OCI-LY1 (cell line): ENCODE data around the gene GPRIN2.

Experiments used
- H2AFZ ChIP-seq: fragments of 200-600 bp; sonication (generic), shearing (Covaris generic); 2 replicates; pipeline ENCODE4 v1.6.0; 2014; ENCODE audit warnings: antibody characterized with exemption, mild to moderate bottlenecking, low read length
- H3F3A ChIP-seq: fragments of 200-600 bp; sonication (generic), shearing (Covaris generic); 2 replicates; pipeline ENCODE4 v1.6.0; 2014; ENCODE audit warnings: mild to moderate bottlenecking, antibody characterized with exemption, low read length, moderate library complexity; ENCODE audit not compliant: insufficient read depth
- H3K27ac ChIP-seq: fragments of 200-600 bp; sonication (generic); 2 replicates; pipeline ENCODE4 v1.5.1; 2014; ENCODE audit warnings: low read length, mixed run types, mild to moderate bottlenecking, low read depth; ENCODE audit not compliant: poor library complexity, severe bottlenecking
- H3K27me3 ChIP-seq: fragments of 200-600 bp; sonication (generic); 2 replicates; pipeline ENCODE4 v1.6.0; 2014; ENCODE audit warnings: antibody characterized with exemption, mild to moderate bottlenecking, low read length, moderate library complexity; ENCODE audit not compliant: insufficient read depth
- H3K36me3 ChIP-seq: fragments of 200-600 bp; sonication (generic); 2 replicates; pipeline ENCODE4 v1.6.1; 2014; ENCODE audit warnings: mild to moderate bottlenecking, antibody characterized with exemption, low read length, moderate library complexity, mixed read lengths; ENCODE audit not compliant: insufficient read depth
- H3K4me1 ChIP-seq: fragments of 200-600 bp; sonication (generic); 2 replicates; pipeline ENCODE4 v1.5.1; 2014; ENCODE audit warnings: mild to moderate bottlenecking, low read length, moderate library complexity; ENCODE audit not compliant: insufficient read depth, severe bottlenecking
- H3K4me2 ChIP-seq: fragments of 200-600 bp; sonication (generic), shearing (Covaris generic); 2 replicates; pipeline ENCODE4 v1.6.1; 2014; ENCODE audit warnings: low read length
- H3K4me3 ChIP-seq: fragments of 200-600 bp; sonication (generic); 2 replicates; pipeline ENCODE4 v1.5.1; 2014; ENCODE audit warnings: low read length, low read depth, mild to moderate bottlenecking, mixed read lengths; ENCODE audit not compliant: poor library complexity, severe bottlenecking
- H3K79me2 ChIP-seq: fragments of 200-600 bp; shearing (Covaris generic); 2 replicates; pipeline ENCODE4 v1.6.1; 2016; ENCODE audit warnings: mixed run types, low read length, mixed read lengths; ENCODE audit not compliant: insufficient read depth
- H3K9ac ChIP-seq: fragments of 200-600 bp; sonication (generic), shearing (Covaris generic); 2 replicates; pipeline ENCODE4 v1.6.1; 2014; ENCODE audit warnings: mild to moderate bottlenecking, low read length, mixed read lengths
- H3K9me2 ChIP-seq: fragments of 200-600 bp; sonication (generic), shearing (Covaris generic); 2 replicates; pipeline ENCODE4 v1.6.1; 2014; ENCODE audit warnings: low read depth, mild to moderate bottlenecking, low read length, mixed read lengths
- H3K9me3 ChIP-seq: fragments of 200-600 bp; shearing (Covaris generic); 2 replicates; pipeline ENCODE4 v1.6.1; 2014; ENCODE audit warnings: low read length, mixed read lengths
- H4K20me1 ChIP-seq: fragments of 200-600 bp; sonication (generic), shearing (Covaris generic); 2 replicates; pipeline ENCODE4 v1.6.0; 2016; ENCODE audit warnings: mild to moderate bottlenecking, low read length; ENCODE audit not compliant: insufficient read depth
- CTCF ChIP-seq: fragments of 200-600 bp; sonication (generic), shearing (Covaris generic); IDR thresholded peaks from 2 replicates; pipeline ENCODE4 v1.5.1; 2017; ENCODE audit warnings: mild to moderate bottlenecking, antibody characterized with exemption, low read length, moderate library complexity, mixed read lengths
- EZH2 ChIP-seq: fragments of 200-600 bp; sonication (generic), shearing (Covaris generic); IDR thresholded peaks from 2 replicates; pipeline ENCODE4 v1.8.0; 2017; ENCODE audit warnings: borderline replicate concordance, mixed run types, mild to moderate bottlenecking, antibody characterized with exemption, low read length, moderate library complexity, mixed read lengths

The GPRIN2 gene

DNA sequence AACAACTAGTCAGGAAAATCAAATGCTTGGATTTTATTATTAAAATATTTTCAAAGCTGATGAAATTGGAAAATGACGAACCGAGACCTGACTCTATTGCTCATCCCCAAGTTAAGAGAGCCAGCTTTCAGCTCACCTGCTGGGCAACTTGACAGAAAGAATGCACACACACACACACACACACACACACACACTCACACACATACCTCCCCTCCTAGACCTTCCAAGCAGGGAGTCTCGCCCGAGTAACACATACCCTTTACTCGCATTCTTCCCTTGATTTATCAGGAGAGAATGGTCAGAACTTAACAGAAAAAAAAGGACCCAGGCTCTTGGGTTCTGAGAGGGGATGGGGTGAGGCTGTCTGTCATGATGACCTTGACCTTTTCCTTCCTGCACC, 19.1 kb downstream of the GPRIN2 start:
- Histone ChIP-seq H3K4me3 (no peak overlapping the region), H3K27ac (no peak overlapping the region), H3K9me3 (no peaks in the 10 kb centered on the region), H3K36me3 (no peaks in the 10 kb centered on the region), H2AFZ (no peak overlapping the region), H3K9ac (no peak overlapping the region), H3K4me1 (no peaks in the 10 kb centered on the region), H3K27me3 (peaks cover 5% of the 10 kb centered on the region; the same call in 1 of the 2 replicates), H3K79me2 (no peaks in the 10 kb centered on the region), H3K9me2 (no peaks in the 10 kb centered on the region), H4K20me1 (no peaks in the 10 kb centered on the region), H3K4me2 (no peak overlapping the region), H3F3A (no peaks in the 10 kb centered on the region)
- no peak for TF ChIP-seq EZH2
- TF ChIP-seq CTCF: no peak

- H3K27ac ChIP-seq: no peak overlapping the region
- no peaks in the 10 kb centered on the region for H3K4me1 ChIP-seq
- TF ChIP-seq CTCF (no peak), EZH2 (no peak)
- no peaks in the 10 kb centered on the region for H3K79me2 ChIP-seq
- H3K4me2 ChIP-seq: no peak overlapping the region
- no peak overlapping the region for H2AFZ ChIP-seq
- no peaks in the 10 kb centered on the region for H3K36me3 ChIP-seq
- H4K20me1 ChIP-seq: no peaks in the 10 kb centered on the region
- no peak overlapping the region for H3K4me3 ChIP-seq
- no peaks in the 10 kb centered on the region for H3K9me2 ChIP-seq
- H3K9ac ChIP-seq: no peak overlapping the region
- peaks cover 5% of the 10 kb centered on the region; the same call in 1 of the 2 replicates for H3K27me3 ChIP-seq
- H3F3A ChIP-seq: no peaks in the 10 kb centered on the region
- no peaks in the 10 kb centered on the region for H3K9me3 ChIP-seq
These were observed 19.7 kb downstream of the GPRIN2 start for GRCh38 chr10:46536781-46537180.

GRCh38 chr10:46536171-46536570, 20.3 kb downstream of the GPRIN2 start:
- H3K4me1 ChIP-seq: no peaks in the 10 kb centered on the region
- H3K9me3 ChIP-seq: no peaks in the 10 kb centered on the region
- H3K4me3 ChIP-seq: no peak overlapping the region
- H2AFZ ChIP-seq: no peak overlapping the region
- no peaks in the 10 kb centered on the region for H3F3A ChIP-seq
- peaks cover 5% of the 10 kb centered on the region; the same call in 1 of the 2 replicates for H3K27me3 ChIP-seq
- no peak overlapping the region for H3K27ac ChIP-seq
- no peaks in the 10 kb centered on the region for H4K20me1 ChIP-seq
- H3K79me2 ChIP-seq: no peaks in the 10 kb centered on the region
- no peak overlapping the region for H3K4me2 ChIP-seq
- H3K36me3 ChIP-seq: no peaks in the 10 kb centered on the region
- H3K9ac ChIP-seq: no peak overlapping the region
- no peaks in the 10 kb centered on the region for H3K9me2 ChIP-seq
- no peak for TF ChIP-seq CTCF
- no peak for TF ChIP-seq EZH2
